ENCODE results near the gene GABRE.

The GABRE gene

DNA sequence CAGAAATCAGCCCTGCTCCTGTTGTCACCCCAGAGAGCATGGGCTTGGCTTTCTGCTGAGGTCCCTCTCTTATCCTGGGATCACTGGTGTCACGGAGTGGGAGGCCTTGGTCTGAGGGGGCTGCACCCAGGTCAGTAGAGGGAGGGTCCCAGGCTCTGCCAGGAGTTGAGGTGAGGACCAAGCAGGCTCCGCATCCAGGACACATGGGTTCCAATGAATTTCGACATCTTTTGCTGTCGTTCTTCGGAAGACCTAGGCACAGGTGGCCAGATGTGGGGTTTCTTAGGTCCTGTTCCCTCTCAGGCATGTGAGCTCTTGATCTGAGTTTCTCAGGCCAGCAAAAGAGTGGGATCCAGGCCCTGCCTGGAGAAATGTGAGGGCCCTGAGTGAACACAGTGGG lies 51.8 kb downstream of the GABRE start (continued):
- TF ChIP-seq ZNF518A (tag by site-specific recombination; conservative IDR thresholded peaks at IDR 0.05; ENCODE audit: low read depth) (no peak), ZNF664 (tag by site-specific recombination; IDR thresholded peaks at IDR 0.05) (no peak)
- TF ChIP-seq, protein P1, sequence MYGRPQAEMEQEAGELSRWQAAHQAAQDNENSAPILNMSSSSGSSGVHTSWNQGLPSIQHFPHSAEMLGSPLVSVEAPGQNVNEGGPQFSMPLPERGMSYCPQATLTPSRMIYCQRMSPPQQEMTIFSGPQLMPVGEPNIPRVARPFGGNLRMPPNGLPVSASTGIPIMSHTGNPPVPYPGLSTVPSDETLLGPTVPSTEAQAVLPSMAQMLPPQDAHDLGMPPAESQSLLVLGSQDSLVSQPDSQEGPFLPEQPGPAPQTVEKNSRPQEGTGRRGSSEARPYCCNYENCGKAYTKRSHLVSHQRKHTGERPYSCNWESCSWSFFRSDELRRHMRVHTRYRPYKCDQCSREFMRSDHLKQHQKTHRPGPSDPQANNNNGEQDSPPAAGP (tag by site-specific recombination; IDR thresholded peaks at IDR 0.05), result no peak

GRCh38 chrX:151921866-151922265 lies 52.6 kb downstream of the GABRE start:
- H3K36me3 ChIP-seq (ENCODE audit: control insufficient read depth in 2 of 2, insufficient read depth in 1 of 2, low read length in 2 of 2), result no peaks in the 10 kb centered on the region
- no peak overlapping the region for H3K4me3 ChIP-seq (ENCODE audit: low read depth, low read length)
- H3K27ac ChIP-seq (ENCODE audit: extremely low read depth, low read depth, low read length), result no peak overlapping the region
- TF ChIP-seq ZNF660 (tag by site-specific recombination; IDR thresholded peaks at IDR 0.05) (no peak), YY1 (tag by site-specific recombination; IDR thresholded peaks at IDR 0.05) (no peak), YY2 (tag by site-specific recombination; IDR thresholded peaks at IDR 0.05) (no peak), ZNF404 (tag by site-specific recombination; IDR thresholded peaks at IDR 0.05) (no peak), ZNF184 (tag by site-specific recombination; IDR thresholded peaks at IDR 0.05) (no peak), ZSCAN23 (tag by site-specific recombination; IDR thresholded peaks at IDR 0.05) (no peak), ZNF292 (tag by site-specific recombination; IDR thresholded peaks at IDR 0.05; ENCODE audit: borderline replicate concordance, low read depth) (no peak), ZNF362 (tag by site-specific recombination; IDR thresholded peaks at IDR 0.05) (no peak), ZNF366 (tag by site-specific recombination; conservative IDR thresholded peaks at IDR 0.05) (no peak), KLF10 (tag by site-specific recombination; IDR thresholded peaks at IDR 0.05) (no peak), WT1 (tag by site-specific recombination; IDR thresholded peaks at IDR 0.05) (no peak), ZNF112 (tag by site-specific recombination; IDR thresholded peaks at IDR 0.05) (no peak), ZNF26 (tag by site-specific recombination; IDR thresholded peaks at IDR 0.05) (no peak), MZF1 (tag by site-specific recombination; IDR thresholded peaks at IDR 0.05; ENCODE audit: borderline replicate concordance) (no peak), FEZF1 (tag by site-specific recombination; IDR thresholded peaks at IDR 0.05) (no peak)
- ChIA-PET POLR2A (no interaction called here), CTCF (no interaction called here)
- H3K9me3 ChIP-seq (ENCODE audit: control insufficient read depth, insufficient read depth, low read depth, low read length), result no peaks in the 10 kb centered on the region
- H3K4me1 ChIP-seq (ENCODE audit: control insufficient read depth, insufficient read depth, low read length), result no peaks in the 10 kb centered on the region
